Measurements from ENCODE around the gene OVOL2. TPM values are rescaled to one million over a fixed set of nuclear protein-coding genes. Genes with fewer than 3 reads are reported as not detected.

OVOL2 gene
- polyA plus RNA-seq, 4 donors: 7.3 to 23.3 (median 10.5) TPM

- Histone ChIP-seq H3K27ac (ENCODE audit: low read depth in 1 of 3, low read length in 2 of 3) (no peak overlapping the region), H3K9me3 (ENCODE audit: control insufficient read depth in 2 of 2, insufficient read depth in 1 of 2, low read depth in 1 of 2, low read length in 1 of 2) (no peaks in the 10 kb centered on the region), H3K4me1 (ENCODE audit: control insufficient read depth in 3 of 3, insufficient read depth in 2 of 3, low read depth in 1 of 3, low read length in 2 of 3) (peaks cover 0 to 14% (median 4%) of the 10 kb centered on the region in 3 donors), H3K36me3 (ENCODE audit: control insufficient read depth in 3 of 3, insufficient read depth in 2 of 3, low read depth in 1 of 3, low read length in 3 of 3) (no peaks in the 10 kb centered on the region), H3K4me3 (ENCODE audit: low read depth in 1 of 3, low read length in 3 of 3) (no peak overlapping the region), H3K27me3 (ENCODE audit: control insufficient read depth in 3 of 3, insufficient read depth in 3 of 3, low read length in 3 of 3) (peaks cover 0 to 2% (median 0%) of the 10 kb centered on the region in 3 donors)
- WGBS, 3 donors: 82 to 91% (median 90%) methylated on average over 7 of the region's 7 CpGs
- DNase-seq (no peak), FAIRE-seq (no peak)
Observed at GRCh38 chr20:18072532-18072931, 14.8 kb upstream of the OVOL2 start.

- no peaks in the 10 kb centered on the region for H3K4me1 ChIP-seq (ENCODE audit: control insufficient read depth in 3 of 3, insufficient read depth in 2 of 3, low read depth in 1 of 3, low read length in 2 of 3)
- H3K27me3 ChIP-seq (ENCODE audit: control insufficient read depth in 3 of 3, insufficient read depth in 3 of 3, low read length in 3 of 3): peaks cover 0 to 3% (median 0%) of the 10 kb centered on the region in 3 donors
- no peak for FAIRE-seq
- H3K4me3 ChIP-seq (ENCODE audit: low read depth in 1 of 3, low read length in 3 of 3): no peak overlapping the region
- no peak overlapping the region for H3K27ac ChIP-seq (ENCODE audit: low read depth in 1 of 3, low read length in 2 of 3)
- WGBS, 3 donors: 65 to 76% (median 73%) methylated on average over 13 of the region's 13 CpGs
- H3K9me3 ChIP-seq (ENCODE audit: control insufficient read depth in 2 of 2, insufficient read depth in 1 of 2, low read depth in 1 of 2, low read length in 1 of 2): no peaks in the 10 kb centered on the region
- H3K36me3 ChIP-seq (ENCODE audit: control insufficient read depth in 3 of 3, insufficient read depth in 2 of 3, low read depth in 1 of 3, low read length in 3 of 3): no peaks in the 10 kb centered on the region
- no peak for DNase-seq
Observed at GRCh38 chr20:18066421-18067333, 9.0 kb upstream of the OVOL2 start.

- Histone ChIP-seq H3K4me1 (ENCODE audit: control insufficient read depth in 3 of 3, insufficient read depth in 2 of 3, low read depth in 1 of 3, low read length in 2 of 3) (peaks cover 0 to 4% (median 0%) of the 10 kb centered on the region in 3 donors), H3K4me3 (ENCODE audit: low read depth in 1 of 3, low read length in 3 of 3) (no peak overlapping the region), H3K27ac (ENCODE audit: low read depth in 1 of 3, low read length in 2 of 3) (no peak overlapping the region), H3K9me3 (ENCODE audit: control insufficient read depth in 2 of 2, insufficient read depth in 1 of 2, low read depth in 1 of 2, low read length in 1 of 2) (no peaks in the 10 kb centered on the region), H3K36me3 (ENCODE audit: control insufficient read depth in 3 of 3, insufficient read depth in 2 of 3, low read depth in 1 of 3, low read length in 3 of 3) (no peaks in the 10 kb centered on the region), H3K27me3 (ENCODE audit: control insufficient read depth in 3 of 3, insufficient read depth in 3 of 3, low read length in 3 of 3) (peaks cover 0 to 11% (median 6%) of the 10 kb centered on the region in 3 donors)
- DNase-seq (no peak), FAIRE-seq (no peak)
- 93 to 94% (median 94%) methylated on average over 6 of the region's 6 CpGs for WGBS, 3 donors
Observed at GRCh38 chr20:18063676-18064075, 6.0 kb upstream of the OVOL2 start.

GRCh38 chr20:18059603-18060002 lies 1.9 kb upstream of the OVOL2 start:
- WGBS, 3 donors: 17 to 29% (median 26%) methylated on average over 2 of the region's 2 CpGs

GRCh38 chr20:18058661-18059467 lies 1.1 kb upstream of the OVOL2 start:
- Histone ChIP-seq H3K9me3 (ENCODE audit: control insufficient read depth in 2 of 2, insufficient read depth in 1 of 2, low read depth in 1 of 2, low read length in 1 of 2) (no peaks in the 10 kb centered on the region), H3K36me3 (ENCODE audit: control insufficient read depth in 3 of 3, insufficient read depth in 2 of 3, low read depth in 1 of 3, low read length in 3 of 3) (peaks cover 0 to 7% (median 0%) of the 10 kb centered on the region in 3 donors), H3K4me1 (ENCODE audit: control insufficient read depth in 3 of 3, insufficient read depth in 2 of 3, low read depth in 1 of 3, low read length in 2 of 3) (peaks cover 0 to 23% (median 3%) of the 10 kb centered on the region in 3 donors), H3K27me3 (ENCODE audit: control insufficient read depth in 3 of 3, insufficient read depth in 3 of 3, low read length in 3 of 3) (peaks cover 0 to 35% (median 34%) of the 10 kb centered on the region in 3 donors), H3K4me3 (ENCODE audit: low read depth in 1 of 3, low read length in 3 of 3) (peak overlapping the region; percentile 0 to 61 (median 34)), H3K27ac (ENCODE audit: low read depth in 1 of 3, low read length in 2 of 3) (peak overlapping the region in 2 of 3 donors; percentile 41 to 63)
- FAIRE-seq (no peak), DNase-seq (peak; percentile 65 to 73)
- 1 to 3% (median 2%) methylated on average over 44 to 46 of the region's 46 CpGs for WGBS, 3 donors

More at GRCh38 chr20:18059603-18060002, 1.9 kb upstream of the OVOL2 start:
- FAIRE-seq (no peak), DNase-seq (no peak)
- peaks cover 0 to 23% (median 3%) of the 10 kb centered on the region in 3 donors for H3K4me1 ChIP-seq (ENCODE audit: control insufficient read depth in 3 of 3, insufficient read depth in 2 of 3, low read depth in 1 of 3, low read length in 2 of 3)
- peaks cover 0 to 7% (median 0%) of the 10 kb centered on the region in 3 donors for H3K36me3 ChIP-seq (ENCODE audit: control insufficient read depth in 3 of 3, insufficient read depth in 2 of 3, low read depth in 1 of 3, low read length in 3 of 3)
- no peak overlapping the region for H3K27ac ChIP-seq (ENCODE audit: low read depth in 1 of 3, low read length in 2 of 3)
- H3K9me3 ChIP-seq (ENCODE audit: control insufficient read depth in 2 of 2, insufficient read depth in 1 of 2, low read depth in 1 of 2, low read length in 1 of 2): no peaks in the 10 kb centered on the region
- H3K4me3 ChIP-seq (ENCODE audit: low read depth in 1 of 3, low read length in 3 of 3): peak overlapping the region in 2 of 3 donors; percentile 34 to 61
- H3K27me3 ChIP-seq (ENCODE audit: control insufficient read depth in 3 of 3, insufficient read depth in 3 of 3, low read length in 3 of 3): peaks cover 0 to 35% (median 34%) of the 10 kb centered on the region in 3 donors

GRCh38 chr20:18057994-18058349 lies 256 bp upstream of the OVOL2 start:
- 7 to 15% (median 8%) methylated on average over 14 of the region's 14 CpGs for WGBS, 3 donors
- Histone ChIP-seq H3K9me3 (ENCODE audit: control insufficient read depth in 2 of 2, insufficient read depth in 1 of 2, low read depth in 1 of 2, low read length in 1 of 2) (no peaks in the 10 kb centered on the region), H3K36me3 (ENCODE audit: control insufficient read depth in 3 of 3, insufficient read depth in 2 of 3, low read depth in 1 of 3, low read length in 3 of 3) (peaks cover 0 to 7% (median 0%) of the 10 kb centered on the region in 3 donors), H3K4me3 (ENCODE audit: low read depth in 1 of 3, low read length in 3 of 3) (peak overlapping the region in 2 of 3 donors; percentile 61 to 65), H3K4me1 (ENCODE audit: control insufficient read depth in 3 of 3, insufficient read depth in 2 of 3, low read depth in 1 of 3, low read length in 2 of 3) (peaks cover 0 to 23% (median 3%) of the 10 kb centered on the region in 3 donors), H3K27me3 (ENCODE audit: control insufficient read depth in 3 of 3, insufficient read depth in 3 of 3, low read length in 3 of 3) (peaks cover 0 to 35% (median 34%) of the 10 kb centered on the region in 3 donors), H3K27ac (ENCODE audit: low read depth in 1 of 3, low read length in 2 of 3) (no peak overlapping the region)
- no peak for FAIRE-seq
- no peak for DNase-seq

GRCh38 chr20:18056174-18057100 lies 1.3 kb downstream of the OVOL2 start:
- FAIRE-seq (no peak), DNase-seq (peak; percentile 84 to 90)
- Histone ChIP-seq H3K4me1 (ENCODE audit: control insufficient read depth in 3 of 3, insufficient read depth in 2 of 3, low read depth in 1 of 3, low read length in 2 of 3) (peaks cover 0 to 23% (median 3%) of the 10 kb centered on the region in 3 donors), H3K9me3 (ENCODE audit: control insufficient read depth in 2 of 2, insufficient read depth in 1 of 2, low read depth in 1 of 2, low read length in 1 of 2) (no peaks in the 10 kb centered on the region), H3K36me3 (ENCODE audit: control insufficient read depth in 3 of 3, insufficient read depth in 2 of 3, low read depth in 1 of 3, low read length in 3 of 3) (peaks cover 0 to 9% (median 2%) of the 10 kb centered on the region in 3 donors), H3K27me3 (ENCODE audit: control insufficient read depth in 3 of 3, insufficient read depth in 3 of 3, low read length in 3 of 3) (peaks cover 0 to 34% (median 32%) of the 10 kb centered on the region in 3 donors), H3K4me3 (ENCODE audit: low read depth in 1 of 3, low read length in 3 of 3) (peak overlapping the region; percentile 58 to 65 (median 61)), H3K27ac (ENCODE audit: low read depth in 1 of 3, low read length in 2 of 3) (peak overlapping the region; percentile 74 to 96 (median 94))
- WGBS, 3 donors: 0 to 1% (median 1%) methylated on average over 63 to 103 of the region's 103 CpGs

All from small intestine (tissue), 7 donors.